HG02678 (cell line): Measurements from ENCODE around the gene CRYL1.

Experiments
- ATAC-seq: cut with Tn5 transposase; IDR thresholded peaks from one replicate; pipeline ENCODE4 v1.9.1; 2021; ENCODE audit warnings: mild to moderate bottlenecking, moderate library complexity; ENCODE audit not compliant: unreplicated experiment

Gene CRYL1

DNA sequence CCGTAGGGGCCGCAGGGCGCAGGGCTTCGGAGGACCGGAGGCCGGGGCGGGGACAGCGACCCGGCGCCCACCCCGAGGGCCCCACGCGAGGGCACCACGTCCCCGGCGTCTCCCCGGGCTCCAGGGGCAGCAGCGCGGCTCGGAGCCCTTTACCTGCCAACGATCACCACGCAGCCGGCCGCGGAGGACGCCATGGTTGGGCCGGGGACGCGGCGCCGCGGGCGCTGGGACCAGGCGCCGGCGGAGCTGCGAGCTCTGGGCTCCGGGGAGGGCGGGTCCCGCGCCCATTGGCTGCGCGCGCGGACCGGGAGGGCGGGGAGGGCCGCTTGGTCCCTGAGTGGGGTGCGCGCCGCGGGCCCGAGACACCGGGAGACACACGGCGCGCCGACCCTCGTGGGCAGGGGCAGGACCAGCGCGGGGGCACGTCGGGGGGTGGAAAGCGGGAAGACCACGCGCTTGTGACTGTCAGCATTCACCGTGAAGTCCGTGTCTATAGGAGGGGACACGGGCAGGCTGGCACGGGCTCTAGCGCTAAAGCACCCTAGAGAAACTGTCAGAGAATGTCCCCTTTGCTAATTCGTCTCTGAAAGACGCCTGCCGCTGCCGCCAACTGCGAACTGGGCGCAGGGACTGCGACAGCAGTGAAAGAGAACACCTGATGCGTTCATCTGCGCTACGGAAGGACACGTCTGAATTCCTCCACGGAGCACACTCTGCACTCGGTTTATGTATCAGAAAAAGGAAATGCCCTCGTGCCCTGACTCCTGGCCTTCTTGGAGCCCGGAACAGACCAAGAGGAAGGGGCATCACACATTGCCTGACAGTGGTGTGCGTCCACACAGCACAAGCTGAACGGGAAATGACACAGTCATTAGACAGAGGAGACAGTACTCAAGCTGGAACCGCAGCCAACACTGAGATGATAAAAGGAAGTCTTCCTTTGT is at the start of gene CRYL1:
Gene CRYL1, minus strand, starts transcription at position 257 of the 944 bp plus-strand sequence. Its CDS starts 63 bp downstream, at position 194.
- peak; percentile 69 for ATAC-seq

GRCh38 chr13:20573636-20574035 is 48.0 kb upstream of the CRYL1 start:
- no peak for ATAC-seq

DNA sequence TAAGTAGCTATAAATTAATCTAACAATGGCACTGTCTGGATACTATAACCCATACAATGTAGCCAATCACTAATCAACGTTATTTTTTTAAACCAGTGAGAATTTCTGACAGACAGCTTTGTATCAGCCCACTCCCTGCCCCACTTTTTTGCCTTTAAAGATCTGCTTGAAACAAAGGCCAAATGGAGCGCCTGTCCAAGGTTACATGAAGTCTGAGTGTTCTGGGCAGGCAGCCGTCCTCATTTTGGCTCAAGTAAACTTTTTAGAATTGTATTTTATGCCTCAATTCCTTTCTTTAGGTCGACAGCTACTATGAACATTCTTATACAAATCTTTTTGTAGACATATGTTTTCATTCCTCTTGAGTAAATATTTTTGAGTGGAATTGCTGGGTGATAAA is 47.5 kb upstream of the CRYL1 start:
- no peak for ATAC-seq

DNA sequence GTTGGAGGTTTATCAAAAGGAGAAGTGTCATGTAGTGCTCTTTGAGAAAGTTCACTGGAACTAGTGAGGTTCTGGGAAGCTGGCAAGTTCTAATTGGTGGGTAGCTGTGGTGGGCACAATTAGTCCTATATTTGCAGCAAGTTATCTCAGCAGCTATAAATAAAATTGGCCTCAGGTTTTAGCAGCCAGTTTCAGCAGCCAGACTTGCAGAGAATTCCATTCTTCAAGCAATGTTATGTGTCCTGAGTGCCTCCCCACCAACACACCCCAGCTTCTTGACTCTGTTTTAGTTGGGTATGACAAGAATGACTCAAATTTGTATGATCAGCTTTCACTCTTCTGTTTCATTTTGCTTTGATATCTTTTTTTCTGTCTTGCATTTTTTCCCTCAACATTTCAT is 46.0 kb upstream of the CRYL1 start:
- no peak for ATAC-seq

GRCh38 chr13:20570517-20570916 is 44.9 kb upstream of the CRYL1 start:
- no peak for ATAC-seq

DNA sequence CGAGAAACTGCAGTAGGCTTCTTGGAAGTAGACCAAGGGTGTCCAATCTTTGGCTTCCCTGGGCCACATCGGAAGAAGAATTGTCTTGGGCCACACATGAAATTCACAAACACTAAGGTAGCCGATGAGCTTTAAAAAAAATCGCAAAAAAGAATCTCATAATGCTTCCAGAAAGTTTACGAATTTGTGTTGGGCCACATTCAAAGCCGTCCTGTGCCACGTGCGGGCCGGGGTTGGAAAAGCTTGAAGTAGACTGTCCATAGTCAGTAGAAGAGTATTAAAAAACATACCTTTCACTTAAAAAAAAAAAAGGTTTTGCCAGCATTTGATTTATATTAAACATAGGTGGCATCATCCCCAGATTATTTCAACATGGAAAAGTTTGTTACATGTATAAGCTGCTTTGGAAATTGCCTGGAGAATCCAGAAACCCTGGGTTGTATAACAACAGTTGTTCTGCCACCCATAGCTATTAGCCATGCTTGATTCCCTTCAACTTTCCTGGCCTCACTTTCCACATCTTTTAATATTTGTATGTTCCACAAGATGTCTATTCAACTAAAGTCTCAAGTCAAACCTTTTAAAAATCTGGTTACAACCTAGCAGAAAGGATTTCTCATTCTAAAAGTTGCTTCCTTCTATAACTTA is 42.3 kb upstream of the CRYL1 start:
- no peak for ATAC-seq

- ATAC-seq: peak; percentile 88
Measured at GRCh38 chr13:20566898-20567874, 41.5 kb upstream of the CRYL1 start, which contains the start of gene IFT88. Gene IFT88 (plus strand): TSS chr13:20567157. CDS start chr13:20574386, 7,229 bp downstream.

DNA sequence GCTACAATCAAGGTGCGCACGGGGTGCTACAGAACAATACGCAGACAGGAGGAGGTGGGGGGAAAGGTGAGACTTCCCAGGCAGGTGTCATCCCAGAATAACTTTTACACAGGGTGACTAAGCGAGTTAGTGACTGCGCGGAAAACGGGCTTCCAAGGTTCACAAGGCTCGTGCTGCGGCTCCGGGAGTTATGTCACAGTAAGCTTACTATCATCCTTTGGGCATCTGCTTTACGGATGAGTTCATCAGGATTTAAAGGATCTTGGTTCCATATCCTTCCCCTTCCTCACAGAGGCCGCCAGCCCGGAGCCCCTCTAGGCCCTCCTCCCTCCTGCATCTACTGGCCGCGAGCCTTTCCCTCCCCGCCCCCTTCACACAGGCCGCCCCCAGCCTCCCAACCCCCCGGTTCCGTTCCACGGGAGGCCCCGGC is 40.8 kb upstream of the CRYL1 start:
- ATAC-seq: peak; percentile 35

DNA sequence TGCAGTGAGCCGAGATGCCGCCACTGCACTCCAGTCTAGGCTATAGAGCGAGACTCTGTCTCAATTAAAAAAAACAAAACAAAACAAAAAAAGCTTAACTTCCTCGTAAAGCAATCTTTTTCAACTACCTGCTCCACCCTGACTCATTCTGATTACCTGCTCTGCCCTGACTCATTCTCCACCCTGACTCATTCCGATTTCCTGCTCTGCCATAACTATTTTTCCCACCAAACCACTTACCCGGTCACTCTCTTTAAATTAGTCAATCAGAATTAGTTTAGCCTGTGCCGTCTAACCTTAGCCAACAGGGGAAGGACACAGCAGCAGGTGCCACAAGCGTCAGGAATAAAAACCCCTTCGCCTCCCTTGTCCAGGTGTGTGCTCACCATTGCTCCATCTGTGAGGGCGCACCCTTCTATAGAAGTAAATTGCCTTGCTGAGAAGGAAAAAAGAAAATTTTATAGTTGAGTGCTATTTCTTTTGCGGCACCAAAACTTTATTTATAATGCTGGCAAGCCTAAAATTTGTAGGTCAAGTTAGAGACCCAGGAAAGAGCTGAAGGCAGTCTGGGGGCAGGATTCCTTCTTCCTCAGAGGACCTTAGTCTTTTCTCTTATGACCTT is 39.6 kb upstream of the CRYL1 start:
- ATAC-seq: no peak

- ATAC-seq: no peak
Measured at GRCh38 chr13:20561741-20562140, 36.1 kb upstream of the CRYL1 start.

DNA sequence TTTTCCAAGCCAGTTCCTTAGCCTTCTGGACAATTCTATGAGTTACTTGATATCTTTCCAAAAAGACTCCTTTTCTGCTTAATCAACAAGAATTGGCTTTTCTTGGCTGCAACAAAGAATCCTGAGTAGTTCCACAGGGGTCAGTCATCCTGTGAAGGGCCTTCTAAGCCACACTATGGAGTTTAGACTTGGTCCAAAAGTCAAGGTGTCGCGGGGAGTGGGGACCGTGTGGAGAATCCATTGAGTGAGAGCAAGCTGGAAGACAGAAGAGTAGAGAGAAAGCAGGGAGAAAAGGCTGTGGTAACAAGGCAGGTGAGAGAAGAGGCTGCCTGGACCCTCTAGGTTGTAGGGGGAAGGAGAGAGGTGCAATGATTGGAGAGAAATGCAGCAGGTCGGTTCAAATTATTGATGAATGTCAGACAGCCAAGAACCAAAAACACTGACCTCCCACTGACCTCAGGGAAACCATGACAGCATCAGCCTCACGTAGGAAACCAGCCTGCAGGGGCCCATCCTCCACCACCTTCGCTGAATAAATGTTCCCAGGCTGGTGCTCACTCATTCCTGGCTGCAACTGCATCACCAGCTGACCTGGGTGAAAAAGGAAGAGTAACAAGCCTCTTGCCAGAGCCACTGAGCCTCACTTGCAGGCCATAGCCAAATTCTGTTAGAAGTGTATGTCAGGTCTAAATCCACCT is 34.2 kb upstream of the CRYL1 start:
- ATAC-seq: no peak

DNA sequence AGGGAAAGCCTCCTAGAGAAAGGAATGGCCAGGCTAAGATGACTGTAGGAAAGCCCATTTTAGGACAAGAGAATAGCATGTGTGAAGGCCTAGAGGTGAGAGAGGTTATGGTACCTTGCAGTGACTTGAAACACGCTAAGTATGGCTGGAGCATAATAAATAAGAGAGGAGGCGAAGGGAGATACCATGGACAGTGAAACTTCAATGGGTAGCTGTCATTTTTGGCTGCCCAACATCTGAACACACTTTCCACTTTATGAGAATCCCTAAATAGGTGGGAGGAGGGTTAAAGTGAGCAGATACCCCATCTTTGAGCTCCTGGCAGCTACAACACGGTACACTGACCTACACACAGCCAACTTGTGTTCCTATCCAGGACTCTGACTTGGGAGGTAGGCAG is 33.3 kb upstream of the CRYL1 start:
- no peak for ATAC-seq

GRCh38 chr13:20553311-20553710 is 27.7 kb upstream of the CRYL1 start:
- ATAC-seq: no peak

DNA sequence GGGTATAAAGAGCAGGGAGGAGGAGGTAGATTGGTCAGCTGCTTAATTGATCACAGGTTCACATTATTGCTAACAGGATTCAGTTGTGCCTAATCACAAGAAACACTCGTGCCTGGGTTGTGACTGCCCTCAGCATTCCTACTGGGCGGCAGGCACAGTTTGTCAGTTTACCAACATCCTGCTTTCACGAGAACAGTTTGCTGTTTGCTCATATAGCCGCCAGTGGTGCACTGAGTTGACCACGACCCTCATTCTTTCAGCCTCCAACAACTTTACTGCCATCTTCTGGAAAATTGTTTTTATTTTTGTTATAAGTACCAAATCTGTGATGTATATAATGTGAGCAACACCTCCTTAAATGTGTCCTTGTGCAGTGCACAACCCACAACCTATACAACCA is 25.1 kb upstream of the CRYL1 start:
- no peak for ATAC-seq

GRCh38 chr13:20547479-20547908 is 21.8 kb upstream of the CRYL1 start:
- no peak for ATAC-seq

GRCh38 chr13:20546556-20546955 is 20.9 kb upstream of the CRYL1 start:
- ATAC-seq: peak; percentile 50

DNA sequence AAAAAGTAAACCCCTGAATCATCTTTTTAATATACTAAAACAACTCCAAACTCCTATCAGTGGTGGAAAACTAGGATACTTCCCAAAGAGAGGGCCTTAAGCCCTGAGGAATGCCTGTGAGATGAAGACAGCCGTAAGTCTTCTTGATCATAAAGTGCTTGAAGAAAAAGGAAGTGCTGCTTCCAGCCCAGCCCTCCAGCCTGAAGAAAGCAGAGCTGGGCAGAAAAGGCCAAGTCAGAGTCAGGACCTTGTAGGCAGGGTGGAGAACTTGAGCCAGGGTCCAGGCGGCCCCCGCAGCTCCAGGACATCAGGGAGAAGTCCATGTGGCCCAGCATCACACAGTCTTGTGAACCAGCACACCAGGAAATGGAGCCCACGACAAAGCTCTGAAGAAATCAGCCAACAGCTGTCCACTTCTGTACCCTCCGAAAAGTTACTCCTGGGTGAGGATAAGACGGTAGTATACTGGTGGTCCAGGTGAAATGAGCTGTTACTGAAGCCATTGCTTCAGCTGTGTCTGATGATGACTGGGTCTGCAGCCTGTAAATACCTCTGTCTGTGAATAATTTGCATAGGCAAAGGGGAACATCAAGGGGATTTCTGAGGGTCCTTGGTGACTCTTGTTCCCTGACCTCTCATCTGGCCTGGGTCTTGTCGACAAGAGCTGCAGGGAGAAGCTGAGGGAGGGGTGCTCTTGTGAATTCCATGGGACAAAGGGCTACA is 18.7 kb upstream of the CRYL1 start:
- peak; percentile 53 for ATAC-seq

DNA sequence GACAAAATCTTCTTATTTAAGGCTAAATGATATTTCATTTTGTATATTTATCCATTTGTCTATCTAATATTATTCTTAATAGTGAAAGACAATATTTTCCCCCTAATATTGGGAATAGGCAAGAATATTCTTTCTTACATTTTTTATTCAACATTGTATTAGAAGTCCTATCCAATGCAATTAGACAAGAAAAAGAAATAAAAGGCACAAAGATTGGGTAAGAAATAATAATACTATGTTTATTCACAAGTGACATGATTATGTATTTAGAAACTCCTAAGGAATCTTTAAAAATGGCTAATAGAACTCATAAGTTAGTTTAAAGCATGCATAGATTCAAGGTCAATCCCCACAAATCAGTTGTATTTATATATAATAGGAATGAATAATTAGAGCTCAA is 11.3 kb upstream of the CRYL1 start:
- no peak for ATAC-seq

GRCh38 chr13:20534038-20534608 is 8.5 kb upstream of the CRYL1 start:
- ATAC-seq: no peak
